Measurements from ENCODE around the gene GLYATL3. TPM values are rescaled to one million over a fixed set of nuclear protein-coding genes. Genes with fewer than 3 reads are reported as not detected.
"Not testable (repeated sequence)": the region's sequence is repeated elsewhere in the genome, so short reads cannot be mapped to it uniquely, and the experiment has no call there.

Gene GLYATL3
- total RNA-seq, 4 donors from 2014 or later: not detected

DNA sequence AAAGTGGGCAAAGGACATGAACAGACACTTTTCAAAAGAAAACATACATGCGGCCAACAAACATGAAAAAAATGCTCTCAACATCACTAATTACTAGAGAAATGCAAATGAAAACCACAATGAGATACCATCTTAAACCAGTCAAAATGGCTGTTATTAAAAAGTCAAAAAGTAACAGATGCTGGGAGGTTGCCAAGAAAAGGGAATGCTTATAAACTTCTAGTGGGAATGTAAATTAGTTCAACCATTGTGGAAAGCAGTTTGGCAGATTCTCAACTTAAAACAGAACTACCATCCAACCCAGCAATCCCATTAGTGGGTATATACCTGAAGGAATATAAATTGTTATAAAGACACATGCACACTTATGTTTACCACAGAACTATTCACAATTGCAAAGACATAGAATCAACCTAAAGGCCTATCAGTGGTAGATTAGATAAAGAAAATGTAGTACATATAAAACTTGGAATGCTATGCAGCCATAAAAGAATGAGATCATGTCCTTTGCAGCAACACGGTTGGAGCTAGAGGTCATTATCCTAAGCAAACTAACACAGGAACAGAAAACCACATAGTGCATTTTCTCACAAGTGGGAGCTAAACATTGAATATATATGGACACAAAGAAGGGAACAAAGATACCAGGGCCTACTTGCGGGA lies 20.3 kb upstream of the GLYATL3 start:
- TF ChIP-seq POLR2A (IDR thresholded peaks at IDR 0.05): no peak
- TF ChIP-seq, protein P1, sequence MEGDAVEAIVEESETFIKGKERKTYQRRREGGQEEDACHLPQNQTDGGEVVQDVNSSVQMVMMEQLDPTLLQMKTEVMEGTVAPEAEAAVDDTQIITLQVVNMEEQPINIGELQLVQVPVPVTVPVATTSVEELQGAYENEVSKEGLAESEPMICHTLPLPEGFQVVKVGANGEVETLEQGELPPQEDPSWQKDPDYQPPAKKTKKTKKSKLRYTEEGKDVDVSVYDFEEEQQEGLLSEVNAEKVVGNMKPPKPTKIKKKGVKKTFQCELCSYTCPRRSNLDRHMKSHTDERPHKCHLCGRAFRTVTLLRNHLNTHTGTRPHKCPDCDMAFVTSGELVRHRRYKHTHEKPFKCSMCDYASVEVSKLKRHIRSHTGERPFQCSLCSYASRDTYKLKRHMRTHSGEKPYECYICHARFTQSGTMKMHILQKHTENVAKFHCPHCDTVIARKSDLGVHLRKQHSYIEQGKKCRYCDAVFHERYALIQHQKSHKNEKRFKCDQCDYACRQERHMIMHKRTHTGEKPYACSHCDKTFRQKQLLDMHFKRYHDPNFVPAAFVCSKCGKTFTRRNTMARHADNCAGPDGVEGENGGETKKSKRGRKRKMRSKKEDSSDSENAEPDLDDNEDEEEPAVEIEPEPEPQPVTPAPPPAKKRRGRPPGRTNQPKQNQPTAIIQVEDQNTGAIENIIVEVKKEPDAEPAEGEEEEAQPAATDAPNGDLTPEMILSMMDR (IDR thresholded peaks at IDR 0.05): no peak
- Histone ChIP-seq H3K36me3 (no peaks in the 10 kb centered on the region), H3K4me3 (no peak overlapping the region)

DNA sequence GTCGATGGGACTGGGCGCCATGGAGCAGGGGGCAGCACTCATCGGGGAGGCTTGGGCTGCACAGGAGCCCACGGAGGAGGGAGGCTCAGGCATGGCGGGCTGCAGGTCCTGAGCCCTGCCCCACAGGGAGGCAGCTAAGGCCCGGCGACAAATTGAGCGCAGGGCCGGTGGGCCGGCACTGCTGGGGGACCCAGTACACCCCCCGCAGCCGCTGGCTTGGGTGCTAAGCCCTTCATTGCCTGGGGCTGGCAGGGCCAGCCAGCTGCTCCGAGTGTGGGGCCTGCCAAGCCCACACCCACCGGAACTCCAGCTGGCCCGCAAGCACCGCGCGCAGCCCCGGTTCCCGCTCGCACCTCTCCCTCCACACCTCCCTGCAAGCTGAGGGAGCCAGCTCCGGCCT lies 17.9 kb upstream of the GLYATL3 start:
- DNase-seq; H3K36me3 ChIP-seq; H3K27me3 ChIP-seq; H3K9me3 ChIP-seq; H3K27ac ChIP-seq; H3K4me3 ChIP-seq; intact Hi-C loops (cut with DNase I; ENCODE audit: low total_unique reads); H3K4me1 ChIP-seq: not testable (repeated sequence)

More for the DNA sequence above, 20.3 kb upstream of the GLYATL3 start:
- no peaks in the 10 kb centered on the region for H3K9me3 ChIP-seq
- intact Hi-C loops (cut with DNase I; ENCODE audit: low total_unique reads): no loop called here
- H3K4me1 ChIP-seq: no peaks in the 10 kb centered on the region
- no peak overlapping the region for H3K27ac ChIP-seq
- no peak for DNase-seq
- no peaks in the 10 kb centered on the region for H3K27me3 ChIP-seq

DNA sequence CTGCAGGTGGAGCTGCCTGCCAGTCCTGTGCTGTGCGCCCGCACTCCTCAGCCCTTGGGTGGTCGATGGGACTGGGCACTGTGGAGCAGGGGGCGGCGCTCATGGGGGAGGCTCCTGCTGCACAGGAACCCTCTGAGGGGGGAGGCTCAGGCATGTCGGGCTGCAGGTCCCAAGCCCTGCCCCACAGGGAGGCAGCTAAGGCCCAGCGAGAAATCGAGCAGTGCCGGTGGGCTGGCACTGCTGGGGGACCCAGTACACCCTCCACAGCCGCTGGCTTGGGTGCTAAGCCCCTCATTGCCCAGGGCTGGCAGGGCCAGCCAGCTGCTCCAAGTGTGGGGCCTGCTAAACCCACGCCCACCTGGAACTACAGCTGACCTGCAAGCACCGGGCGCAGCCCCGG lies 16.3 kb upstream of the GLYATL3 start:
- H3K4me3 ChIP-seq; H3K27ac ChIP-seq; intact Hi-C loops (cut with DNase I; ENCODE audit: low total_unique reads); H3K9me3 ChIP-seq; H3K36me3 ChIP-seq; DNase-seq; H3K4me1 ChIP-seq; H3K27me3 ChIP-seq: not testable (repeated sequence)

DNA sequence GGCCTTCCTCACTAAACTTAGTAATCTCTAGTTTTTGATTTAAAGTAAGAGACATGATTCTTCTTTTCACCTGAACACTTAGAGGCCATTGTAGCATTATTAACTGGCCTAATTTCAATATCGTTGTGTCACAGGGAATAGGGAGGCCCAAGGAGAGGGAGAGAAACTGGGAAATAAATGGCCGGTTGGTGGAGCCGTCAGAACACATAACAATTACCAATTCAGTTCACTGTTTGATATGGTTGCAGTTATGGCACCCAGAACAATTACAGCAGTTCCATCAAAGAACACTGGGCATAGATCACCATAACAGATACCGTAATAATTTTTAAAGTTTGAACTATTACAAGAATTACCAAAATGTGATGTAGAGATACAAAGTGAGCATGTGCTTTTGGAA lies 9.1 kb upstream of the GLYATL3 start:
- intact Hi-C loops (cut with DNase I; ENCODE audit: low total_unique reads): no loop called here
- Histone ChIP-seq H3K36me3 (no peaks in the 10 kb centered on the region), H3K4me1 (no peaks in the 10 kb centered on the region), H3K27ac (no peak overlapping the region), H3K9me3 (no peaks in the 10 kb centered on the region), H3K27me3 (no peaks in the 10 kb centered on the region), H3K4me3 (no peak overlapping the region)
- no peak for DNase-seq
- TF ChIP-seq, protein P1 (IDR thresholded peaks at IDR 0.05): no peak
- no peak for TF ChIP-seq POLR2A (IDR thresholded peaks at IDR 0.05)

DNA sequence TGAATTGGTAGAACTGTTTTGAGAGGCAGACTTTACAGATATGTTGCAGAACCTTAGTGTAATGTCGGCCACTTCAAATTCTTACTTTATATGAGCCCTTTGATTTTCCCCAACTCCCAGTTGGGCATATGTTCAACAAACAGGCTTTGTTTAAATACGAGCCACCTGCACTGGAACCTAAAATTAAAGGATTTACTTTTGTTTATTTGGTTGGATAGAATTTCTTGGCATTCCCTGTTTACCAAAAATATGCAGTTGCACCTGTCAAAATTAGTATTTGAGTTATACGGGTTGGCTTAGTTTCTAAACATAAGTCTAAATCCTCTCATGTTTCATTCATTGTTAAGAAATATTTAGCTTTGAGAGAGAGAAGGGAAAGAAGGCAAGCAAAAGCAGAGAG lies 2.4 kb upstream of the GLYATL3 start:
- no peak for TF ChIP-seq POLR2A (IDR thresholded peaks at IDR 0.05)
- no peak overlapping the region for H3K4me3 ChIP-seq
- no peaks in the 10 kb centered on the region for H3K36me3 ChIP-seq
- H3K27me3 ChIP-seq: no peaks in the 10 kb centered on the region
- H3K4me1 ChIP-seq: no peaks in the 10 kb centered on the region
- no peak overlapping the region for H3K27ac ChIP-seq
- intact Hi-C loops (cut with DNase I; ENCODE audit: low total_unique reads): no loop called here
- DNase-seq: no peak
- H3K9me3 ChIP-seq: no peaks in the 10 kb centered on the region

DNA sequence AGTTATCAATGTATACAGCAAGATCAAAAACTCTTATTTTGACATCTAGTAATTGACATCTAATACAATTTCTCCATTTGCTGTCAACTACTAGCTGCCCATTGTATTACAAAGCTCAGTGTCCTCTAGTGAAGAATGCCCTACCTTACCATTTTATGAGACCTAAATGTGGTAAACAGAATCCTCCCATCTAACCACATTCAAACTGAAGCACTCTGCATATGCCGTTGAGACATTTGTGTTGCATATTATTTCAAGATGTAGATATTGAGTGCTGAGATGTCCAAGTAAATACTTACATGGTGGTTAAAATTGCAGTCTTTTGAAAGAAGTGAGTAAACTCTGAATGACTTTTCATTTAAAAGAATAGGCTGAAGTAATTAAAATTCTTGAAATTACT lies 597 bp upstream of the GLYATL3 start:
- intact Hi-C loops (cut with DNase I; ENCODE audit: low total_unique reads): no loop called here
- H3K4me3 ChIP-seq: no peak overlapping the region
- no peak for DNase-seq
- no peak overlapping the region for H3K27ac ChIP-seq
- H3K27me3 ChIP-seq: no peaks in the 10 kb centered on the region
- H3K4me1 ChIP-seq: no peaks in the 10 kb centered on the region
- TF ChIP-seq POLR2A (IDR thresholded peaks at IDR 0.05): no peak
- no peaks in the 10 kb centered on the region for H3K9me3 ChIP-seq
- no peaks in the 10 kb centered on the region for H3K36me3 ChIP-seq

DNA sequence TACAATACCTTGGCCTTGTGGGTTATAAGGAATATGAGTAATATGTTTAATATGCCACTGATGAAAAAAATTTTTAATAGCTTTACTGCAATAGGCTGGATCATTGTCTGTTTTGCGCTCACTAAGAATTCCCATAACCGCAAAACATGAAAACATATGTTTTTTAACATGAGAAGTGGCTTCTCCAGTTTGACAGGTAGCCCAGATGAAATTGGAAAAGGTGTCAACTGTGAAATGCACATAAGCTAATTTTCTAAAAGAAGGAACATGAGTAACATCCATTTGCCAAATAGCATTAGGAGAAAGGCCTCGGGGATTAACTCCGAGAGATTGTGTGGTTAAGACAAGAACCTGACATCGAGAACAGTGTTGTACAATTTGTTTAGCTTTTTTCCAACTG lies 4.9 kb downstream of the GLYATL3 start:
- no peaks in the 10 kb centered on the region for H3K9me3 ChIP-seq
- H3K4me1 ChIP-seq: no peaks in the 10 kb centered on the region
- H3K4me3 ChIP-seq: no peak overlapping the region
- no peaks in the 10 kb centered on the region for H3K27me3 ChIP-seq
- intact Hi-C loops (cut with DNase I; ENCODE audit: low total_unique reads): no loop called here
- DNase-seq: no peak
- TF ChIP-seq, protein P1 (IDR thresholded peaks at IDR 0.05): no peak
- TF ChIP-seq POLR2A (IDR thresholded peaks at IDR 0.05): no peak
- no peak overlapping the region for H3K27ac ChIP-seq
- no peaks in the 10 kb centered on the region for H3K36me3 ChIP-seq

Data from uterus (tissue), 4 donors.